Erythroblast (primary cell): Measurements from ENCODE around the gene NLGN1.

Experiments used
- GATA1 ChIP-seq: IDR thresholded peaks from 2 replicates; pipeline ENCODE4 v1.6.1; 2011; ENCODE audit warnings: low read depth, mild to moderate bottlenecking, control low read depth, low read length, moderate library complexity
- POLR2A ChIP-seq: IDR thresholded peaks from 2 replicates; pipeline ENCODE4 v1.6.1; 2011; ENCODE audit warnings: mild to moderate bottlenecking, low read length

DNA sequence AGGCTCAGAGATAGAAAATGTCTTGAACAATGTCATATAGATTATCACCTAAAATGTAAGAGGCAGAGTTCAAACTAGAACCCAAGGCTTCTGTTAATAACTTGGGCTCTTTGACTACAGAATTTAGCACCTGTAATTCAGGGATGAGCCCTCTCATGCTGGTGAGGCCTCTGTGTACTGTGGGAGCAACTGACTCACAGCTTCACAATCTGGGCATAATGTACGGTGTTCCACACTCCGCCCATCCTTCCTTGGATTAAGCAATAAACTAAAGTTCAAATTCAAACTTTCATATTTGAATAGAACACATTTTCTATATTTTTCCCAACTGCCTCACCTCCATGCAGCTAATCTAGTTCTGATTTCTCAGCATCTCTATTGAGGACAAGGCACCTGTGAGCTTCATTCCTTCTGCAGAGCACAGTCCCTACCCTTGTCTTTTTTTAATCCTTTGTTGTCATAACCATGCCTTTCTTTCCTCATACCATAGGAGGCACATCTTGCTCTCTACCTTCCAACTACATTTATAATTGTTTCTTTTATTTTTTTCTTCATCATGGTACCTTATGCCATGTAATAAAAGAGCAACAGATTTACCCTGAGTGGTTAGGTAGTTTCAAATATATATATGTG is 392.1 kb downstream of the NLGN1 start:
- TF ChIP-seq POLR2A (no peak), GATA1 (no peak)
